KOPT-K1 (cell line): Measurements from ENCODE around the gene ZBTB16.

ENCODE experiments used
- H3K27ac ChIP-seq: fragments of 200-600 bp; sonication (generic); 2 replicates; pipeline ENCODE4 v1.5.1; 2016; ENCODE audit warnings: antibody characterized with exemption, mild to moderate bottlenecking, low read depth, low read length; ENCODE audit not compliant: poor library complexity, severe bottlenecking
- H3K36me3 ChIP-seq: fragments of 200-600 bp; sonication (generic); 2 replicates; pipeline ENCODE4 v1.5.1; 2017; ENCODE audit warnings: antibody characterized with exemption, mild to moderate bottlenecking, low read length, moderate library complexity; ENCODE audit not compliant: insufficient read depth
- H3K9me3 ChIP-seq: fragments of 200-600 bp; sonication (generic); 2 replicates; pipeline ENCODE4 v1.5.1; 2017; ENCODE audit warnings: antibody characterized with exemption, low read length, mild to moderate bottlenecking; ENCODE audit not compliant: insufficient read depth, poor library complexity, severe bottlenecking

Gene ZBTB16

DNA sequence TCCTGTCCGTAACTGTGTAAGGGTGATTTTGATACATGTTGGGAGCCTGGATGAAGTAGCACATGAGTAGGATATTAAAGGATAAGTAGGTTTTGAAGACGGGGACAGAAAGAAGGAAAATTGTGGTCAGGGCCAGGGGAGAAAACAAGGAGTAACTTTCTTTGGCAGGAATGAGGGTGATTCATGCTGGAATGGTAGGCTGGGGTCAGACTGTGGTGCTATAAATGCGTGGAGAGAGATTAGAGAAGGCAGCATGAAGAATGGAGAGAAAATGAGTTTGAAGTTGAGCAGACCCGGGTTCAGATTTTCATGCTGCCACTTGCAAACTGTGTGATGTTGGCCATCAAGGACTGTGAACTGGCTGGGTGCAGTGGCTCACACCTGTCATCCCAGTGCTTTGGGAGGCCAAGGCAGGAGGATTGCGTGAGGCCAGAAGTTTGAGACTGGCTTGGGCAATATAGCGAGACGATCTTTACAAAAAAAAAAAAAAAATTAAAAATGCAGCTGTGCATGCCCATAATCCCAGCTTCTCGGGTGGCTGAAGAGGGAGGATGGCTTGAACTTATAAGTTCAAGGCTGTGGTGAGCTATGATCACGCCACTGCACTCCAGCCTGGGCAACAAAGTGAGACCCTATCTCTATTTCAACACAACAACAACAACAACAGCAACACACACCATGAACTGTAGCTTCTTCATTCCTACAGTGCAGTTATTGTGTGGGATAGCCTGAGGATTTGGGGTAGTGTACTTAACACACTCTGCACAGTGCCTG is 22.3 kb downstream of the ZBTB16 start:
- no peaks in the 10 kb centered on the region for H3K9me3 ChIP-seq
- H3K36me3 ChIP-seq, result no peaks in the 10 kb centered on the region
- H3K27ac ChIP-seq, result no peak overlapping the region

DNA sequence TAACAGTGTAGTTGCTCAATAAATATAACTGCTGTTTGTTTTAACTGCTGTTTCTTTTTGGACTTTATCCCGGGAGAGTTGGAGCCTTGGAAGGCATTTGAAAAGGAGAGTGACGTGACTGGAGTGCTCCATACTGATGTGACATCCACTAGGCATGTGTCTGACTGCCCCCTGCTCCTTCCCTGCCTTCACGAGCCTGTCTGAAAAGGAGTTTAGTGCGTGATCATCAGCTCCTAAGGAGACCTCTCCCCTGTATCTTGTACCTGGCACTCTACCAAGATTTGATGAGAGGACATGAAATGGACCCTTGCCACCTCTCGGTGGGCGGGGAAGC is 22.9 kb downstream of the ZBTB16 start:
- Histone ChIP-seq H3K9me3 (no peaks in the 10 kb centered on the region), H3K27ac (no peak overlapping the region), H3K36me3 (no peaks in the 10 kb centered on the region)

DNA sequence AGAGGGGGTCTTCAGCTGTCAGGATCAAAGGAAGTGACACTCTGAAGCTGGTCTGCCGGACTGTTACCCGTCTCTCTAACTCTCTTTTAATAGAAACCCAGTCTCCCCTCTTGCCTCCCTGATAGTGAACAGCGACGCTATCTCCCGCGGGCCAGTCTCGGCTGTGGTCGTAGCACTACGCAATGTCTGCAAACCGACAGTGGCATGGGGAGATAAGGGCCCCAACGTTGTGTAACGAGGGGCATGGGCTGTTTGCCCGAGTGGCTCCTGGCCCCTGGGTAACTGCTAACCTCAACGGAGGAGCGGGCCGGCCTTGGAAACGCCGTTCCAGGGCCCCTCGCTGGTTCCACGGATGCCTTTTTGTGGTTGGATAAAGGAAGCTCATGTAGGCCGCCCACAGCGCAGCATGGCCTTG is 23.3 kb downstream of the ZBTB16 start:
- Histone ChIP-seq H3K9me3 (no peaks in the 10 kb centered on the region), H3K36me3 (no peaks in the 10 kb centered on the region), H3K27ac (no peak overlapping the region)

DNA sequence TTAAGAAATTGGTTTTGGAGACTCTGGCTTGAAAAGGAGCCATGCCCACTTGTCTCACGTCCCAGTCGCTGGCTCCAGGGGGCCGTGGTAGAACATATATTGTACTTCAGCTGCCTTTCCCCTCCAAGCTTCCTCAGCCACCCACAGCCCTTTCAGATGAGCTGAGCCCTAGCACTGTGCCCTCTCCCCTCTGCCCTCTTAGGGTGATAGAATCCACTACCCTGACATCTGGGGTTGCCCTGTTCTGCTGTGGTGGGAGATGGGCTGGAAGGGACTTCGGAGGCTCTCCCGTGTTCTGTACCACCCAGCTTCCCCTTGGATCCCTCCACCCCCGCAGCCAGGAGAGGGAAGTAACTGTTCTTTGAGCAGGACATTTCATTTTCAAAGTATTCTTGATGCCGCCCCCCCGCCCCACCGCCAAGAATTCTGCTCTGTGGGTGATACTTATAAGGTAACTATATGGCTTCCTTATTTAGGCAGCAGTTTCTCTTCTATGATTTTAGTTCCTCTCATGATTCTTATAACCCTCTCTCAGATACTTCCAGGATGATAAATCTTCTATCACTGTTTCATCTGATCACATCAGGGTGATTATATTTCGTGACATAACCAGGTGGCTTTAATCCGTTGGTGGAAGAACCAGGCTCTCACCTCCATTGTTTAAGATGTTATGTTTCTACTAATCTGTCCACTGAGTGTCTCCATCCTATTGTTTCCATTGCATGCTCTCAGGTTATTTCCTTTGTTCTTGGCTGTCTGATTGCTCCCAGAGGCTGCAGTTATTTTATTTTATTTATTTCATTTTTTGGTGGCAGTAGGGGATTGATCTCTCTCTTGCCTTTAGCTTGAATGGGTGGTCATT is 24.1 kb downstream of the ZBTB16 start:
- H3K9me3 ChIP-seq, result no peaks in the 10 kb centered on the region
- no peak overlapping the region for H3K27ac ChIP-seq
- no peaks in the 10 kb centered on the region for H3K36me3 ChIP-seq

DNA sequence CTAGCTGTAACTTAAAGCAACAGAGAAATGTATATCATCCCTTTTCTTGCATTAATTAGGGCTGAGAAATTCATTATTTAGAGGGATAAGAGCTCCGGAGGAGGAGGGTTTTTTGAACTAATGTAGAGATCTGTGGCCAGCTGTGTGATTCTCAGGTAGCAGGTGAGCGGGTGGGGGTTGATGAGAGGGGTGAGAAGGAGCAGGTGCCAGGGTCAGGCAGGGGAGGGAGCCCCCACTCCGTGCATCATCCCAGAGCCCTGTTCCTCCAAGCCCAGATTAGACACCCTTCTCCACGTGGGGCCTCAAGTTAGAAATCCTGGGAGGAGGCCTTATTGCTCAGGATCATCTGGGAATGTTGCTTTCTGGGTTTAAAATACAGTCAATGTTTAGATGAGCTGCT is 24.9 kb downstream of the ZBTB16 start:
- Histone ChIP-seq H3K36me3 (no peaks in the 10 kb centered on the region), H3K9me3 (no peaks in the 10 kb centered on the region), H3K27ac (no peak overlapping the region)

DNA sequence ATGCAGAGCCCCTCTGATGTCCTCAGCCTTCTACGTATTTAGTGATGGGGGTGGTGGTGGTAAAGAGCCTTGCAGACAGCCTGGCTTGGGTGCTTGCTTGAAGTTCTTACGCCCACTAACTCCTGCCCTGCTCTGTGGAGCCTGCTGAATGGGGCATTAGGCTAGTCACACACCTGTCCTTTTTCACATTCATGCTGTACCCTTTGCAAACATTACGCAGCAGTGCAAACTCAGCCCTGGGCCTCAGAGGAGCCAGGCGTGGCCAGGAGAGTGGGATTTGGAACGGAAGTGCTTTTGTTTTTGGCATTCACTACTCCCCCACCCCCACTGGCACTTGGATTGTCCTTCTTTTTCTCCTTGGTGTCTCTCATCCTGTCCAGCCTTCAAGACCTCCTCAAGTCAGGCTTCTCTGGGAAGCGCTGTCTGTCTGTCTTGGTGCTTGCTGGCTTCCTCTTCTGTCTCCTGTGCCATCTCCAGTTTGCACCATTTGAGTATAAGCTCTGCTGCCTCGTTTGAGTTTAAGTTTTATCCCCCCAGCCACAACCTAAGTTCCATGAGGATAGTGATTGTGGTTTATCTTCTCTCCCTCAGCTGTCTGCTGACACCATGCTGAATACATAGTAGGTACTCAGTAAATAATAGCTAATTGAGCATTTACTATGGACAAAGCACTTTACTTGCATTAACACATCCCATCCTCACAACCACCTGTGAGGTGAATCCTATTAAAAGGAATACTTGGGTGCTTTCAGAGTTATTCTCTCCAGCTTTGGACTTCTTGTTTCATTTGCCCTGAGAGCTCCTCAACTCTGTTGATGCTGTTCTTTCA is 26.7 kb downstream of the ZBTB16 start:
- Histone ChIP-seq H3K9me3 (no peaks in the 10 kb centered on the region), H3K36me3 (no peaks in the 10 kb centered on the region), H3K27ac (no peak overlapping the region)

DNA sequence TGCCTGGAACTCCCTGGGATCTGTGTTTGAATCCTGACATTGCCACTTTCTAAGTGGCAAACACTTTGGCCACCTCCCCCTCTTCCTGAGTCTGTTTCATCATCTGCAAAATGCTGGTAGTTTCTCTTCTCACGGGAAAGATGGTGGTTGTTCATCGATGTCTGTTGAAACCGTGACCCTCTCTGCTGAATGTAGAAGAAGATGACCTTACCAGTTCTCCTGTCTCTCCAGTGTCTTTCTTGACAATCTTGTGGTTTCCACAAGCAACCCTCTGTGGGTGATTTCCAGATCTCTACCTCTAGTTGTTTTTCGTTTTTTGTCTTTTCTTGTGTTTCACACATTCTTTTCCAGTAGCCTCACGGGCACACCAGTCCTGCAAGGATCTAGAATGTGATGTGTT is 27.5 kb downstream of the ZBTB16 start:
- no peaks in the 10 kb centered on the region for H3K9me3 ChIP-seq
- H3K27ac ChIP-seq, result no peak overlapping the region
- H3K36me3 ChIP-seq, result no peaks in the 10 kb centered on the region

DNA sequence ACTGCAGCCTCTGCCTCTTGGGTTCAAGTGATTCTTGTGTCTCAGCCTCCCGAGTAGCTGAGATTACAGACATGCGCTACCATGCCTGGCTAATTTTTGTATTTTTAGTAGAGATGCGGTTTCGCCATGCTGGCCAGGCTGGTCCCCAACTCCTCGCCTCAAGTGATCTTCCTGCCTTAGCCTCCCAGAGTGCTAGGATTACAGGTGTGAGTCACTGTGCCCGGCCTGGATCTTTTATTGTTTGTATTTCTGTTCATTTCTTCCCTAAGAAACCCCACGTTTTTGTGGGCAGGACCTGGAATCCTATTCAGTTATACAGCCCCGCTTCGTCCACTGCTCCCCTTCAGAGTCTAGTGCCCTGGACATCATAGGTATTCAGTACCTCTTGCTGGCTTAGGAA is 28.7 kb downstream of the ZBTB16 start:
- H3K36me3 ChIP-seq, result no peaks in the 10 kb centered on the region
- H3K27ac ChIP-seq, result no peak overlapping the region
- H3K9me3 ChIP-seq, result no peaks in the 10 kb centered on the region

DNA sequence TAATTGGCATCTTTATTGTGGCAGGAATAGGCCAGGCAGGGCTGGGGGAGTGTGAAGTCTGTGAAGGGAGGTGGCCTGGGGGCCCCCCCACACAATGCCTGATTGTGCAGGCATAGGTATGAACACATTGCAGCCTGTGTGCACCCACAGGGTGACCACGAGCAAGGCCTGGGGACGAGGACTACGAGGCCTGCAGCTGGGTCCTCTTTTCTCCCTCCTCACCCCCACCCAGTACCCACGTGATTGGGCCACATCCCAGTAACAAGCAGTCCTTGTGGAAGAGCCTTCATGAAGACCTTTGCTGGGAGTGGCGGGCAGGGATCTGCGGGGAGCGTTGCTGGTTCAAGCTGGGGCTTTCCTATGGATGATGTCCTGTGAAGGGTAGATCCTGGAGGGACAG is 29.3 kb downstream of the ZBTB16 start:
- Histone ChIP-seq H3K27ac (no peak overlapping the region), H3K9me3 (no peaks in the 10 kb centered on the region)

DNA sequence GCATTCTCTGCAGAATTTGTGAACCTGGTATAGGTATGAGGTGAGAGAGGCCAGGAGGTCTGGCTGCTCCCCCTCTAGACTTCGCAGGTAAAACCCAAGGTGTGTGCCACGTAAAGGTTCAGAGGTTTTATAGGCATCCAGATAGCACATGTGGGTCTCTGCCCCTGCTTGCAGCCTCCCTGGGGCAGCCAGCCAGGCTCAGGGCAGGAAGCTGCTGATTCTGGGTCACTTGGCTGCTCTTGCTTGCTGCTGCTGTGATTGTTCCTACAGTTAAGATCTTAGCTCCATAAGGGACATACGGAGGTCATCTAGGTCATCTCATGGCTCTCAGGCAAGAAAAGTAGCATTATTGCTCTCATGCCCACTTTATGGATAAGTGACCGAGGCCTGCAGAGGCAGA is 30.2 kb downstream of the ZBTB16 start:
- Histone ChIP-seq H3K27ac (no peak overlapping the region), H3K36me3 (no peaks in the 10 kb centered on the region), H3K9me3 (no peaks in the 10 kb centered on the region)

More for the DNA sequence above, 29.3 kb downstream of the ZBTB16 start:
- H3K36me3 ChIP-seq, result no peaks in the 10 kb centered on the region

DNA sequence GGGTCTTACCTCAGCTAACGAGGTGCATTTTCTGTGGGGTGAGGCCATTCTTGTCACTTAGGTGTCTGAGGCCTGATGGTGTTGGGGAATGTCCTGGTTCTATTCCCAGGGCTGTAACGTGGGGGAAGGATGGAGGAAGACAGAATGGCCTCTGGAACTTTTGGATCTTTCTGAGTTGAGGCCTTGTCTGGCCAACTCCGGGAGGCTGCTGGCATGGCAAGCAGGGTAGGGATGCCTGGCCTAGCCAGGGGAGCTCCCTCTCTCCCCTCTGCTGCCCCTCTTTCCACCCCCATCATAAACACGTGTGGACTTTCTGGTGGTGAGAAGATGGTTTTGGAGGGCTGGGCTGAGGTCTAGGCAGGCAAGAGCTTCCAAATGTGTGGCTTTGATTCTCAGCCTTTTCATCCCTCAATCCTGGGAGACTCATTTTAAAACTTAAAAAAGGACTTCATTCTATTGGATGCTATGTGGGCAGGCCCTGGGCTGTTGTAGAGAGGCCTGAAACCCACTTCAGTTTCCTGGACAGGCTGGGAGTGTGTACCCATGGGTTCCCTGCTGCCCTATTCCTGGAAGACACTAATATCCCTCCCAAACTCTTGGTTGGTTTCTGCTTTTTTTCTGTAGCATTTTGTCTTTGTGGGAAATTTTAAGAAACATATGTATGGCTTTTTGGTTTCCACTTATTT is 30.9 kb downstream of the ZBTB16 start:
- Histone ChIP-seq H3K36me3 (no peaks in the 10 kb centered on the region), H3K27ac (no peak overlapping the region), H3K9me3 (no peaks in the 10 kb centered on the region)

DNA sequence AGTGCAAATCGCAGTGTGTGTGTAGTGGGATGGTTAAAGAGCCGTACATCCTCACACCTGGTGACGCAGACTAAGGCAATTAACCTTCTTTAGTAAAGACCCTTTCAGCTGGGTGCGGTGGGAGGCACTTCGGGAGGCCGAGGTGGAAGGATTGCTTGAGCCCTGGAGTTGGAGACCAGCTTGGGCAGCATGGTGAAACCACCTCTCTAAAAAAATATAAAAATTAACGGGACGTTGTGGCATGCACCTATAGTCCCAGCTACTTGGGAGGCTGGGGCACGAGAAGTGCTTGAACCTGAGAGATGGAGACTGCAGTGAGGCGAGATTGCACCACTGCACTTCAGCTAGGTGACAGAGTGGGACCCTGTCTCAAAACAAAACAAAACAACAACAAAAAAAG is 31.5 kb downstream of the ZBTB16 start:
- Histone ChIP-seq H3K36me3 (no peaks in the 10 kb centered on the region), H3K27ac (no peak overlapping the region), H3K9me3 (no peaks in the 10 kb centered on the region)

DNA sequence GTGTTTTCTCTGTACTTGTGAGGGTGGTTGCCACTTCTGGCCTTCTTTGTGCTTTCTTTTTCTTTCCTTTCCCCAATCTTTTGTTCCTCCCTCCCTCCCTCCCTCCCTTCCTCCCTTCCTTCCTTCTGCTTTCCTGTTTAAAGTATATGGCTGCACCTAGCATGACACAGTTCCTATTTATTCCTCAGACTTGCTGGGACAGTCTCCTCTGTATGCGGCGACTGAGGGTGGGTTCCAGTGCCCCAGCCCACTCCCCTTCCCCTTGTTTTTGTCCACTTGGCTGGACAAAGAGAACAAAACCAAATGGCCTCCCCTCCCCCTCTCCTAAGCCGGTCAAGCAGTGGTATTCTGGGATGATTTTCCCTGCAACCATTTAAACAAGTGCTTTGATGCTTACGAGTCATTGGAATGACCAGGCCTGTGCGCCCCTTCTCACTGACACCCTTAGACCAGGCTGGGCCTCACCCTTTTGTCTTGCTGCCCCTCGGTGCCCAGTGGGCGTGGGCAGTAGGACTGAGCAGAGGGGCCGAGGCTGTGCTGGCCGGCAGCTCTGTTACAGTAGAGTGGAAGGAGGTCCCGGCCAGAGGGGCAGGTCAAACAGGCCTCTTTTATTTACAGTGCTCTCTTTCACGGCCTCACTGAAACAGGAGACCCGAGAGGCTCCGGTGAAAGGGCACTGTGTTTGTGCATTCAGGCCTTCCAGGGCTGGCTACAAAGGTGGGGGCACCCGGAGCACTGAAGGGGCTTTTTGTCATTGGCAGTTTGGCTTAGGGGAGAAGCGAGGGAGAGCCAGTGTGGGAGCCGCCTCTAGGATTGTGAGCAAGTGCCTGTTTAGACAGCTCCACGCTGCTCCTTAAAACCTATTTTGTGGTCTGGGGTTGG is 32.2 kb downstream of the ZBTB16 start:
- Histone ChIP-seq H3K27ac (no peak overlapping the region), H3K36me3 (no peaks in the 10 kb centered on the region), H3K9me3 (no peaks in the 10 kb centered on the region)

DNA sequence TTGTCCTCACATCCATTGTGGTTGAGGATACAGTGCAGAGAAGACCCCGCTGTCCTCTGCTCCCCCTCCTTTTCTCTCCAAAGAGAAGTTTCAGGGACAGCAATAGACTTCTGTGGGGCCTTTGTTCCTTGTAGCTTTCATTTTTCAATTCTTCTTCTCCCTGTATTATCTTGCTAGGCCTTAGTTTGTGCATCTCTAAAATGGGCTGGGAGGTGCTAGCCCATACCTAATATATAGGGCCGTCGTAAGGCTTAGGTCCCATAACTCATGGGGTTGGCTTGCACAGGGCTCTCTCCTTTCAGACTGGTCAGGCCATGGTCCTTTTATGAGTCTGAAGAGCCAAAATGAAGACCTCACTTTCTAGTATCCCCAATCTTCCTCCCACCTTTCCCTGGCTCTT is 33.0 kb downstream of the ZBTB16 start:
- Histone ChIP-seq H3K9me3 (no peaks in the 10 kb centered on the region), H3K27ac (no peak overlapping the region)

More for the DNA sequence above, 33.0 kb downstream of the ZBTB16 start:
- no peaks in the 10 kb centered on the region for H3K36me3 ChIP-seq
